GM12872 (cell line): ENCODE measurements around the gene PRSS50.

Experiments
- CTCF ChIP-seq: IDR thresholded peaks from 3 replicates; pipeline ENCODE4 v1.5.1; 2011; ENCODE audit warnings: low read depth, mild to moderate bottlenecking, low read length, moderate library complexity; ENCODE audit not compliant: insufficient read depth

PRSS50 gene

DNA sequence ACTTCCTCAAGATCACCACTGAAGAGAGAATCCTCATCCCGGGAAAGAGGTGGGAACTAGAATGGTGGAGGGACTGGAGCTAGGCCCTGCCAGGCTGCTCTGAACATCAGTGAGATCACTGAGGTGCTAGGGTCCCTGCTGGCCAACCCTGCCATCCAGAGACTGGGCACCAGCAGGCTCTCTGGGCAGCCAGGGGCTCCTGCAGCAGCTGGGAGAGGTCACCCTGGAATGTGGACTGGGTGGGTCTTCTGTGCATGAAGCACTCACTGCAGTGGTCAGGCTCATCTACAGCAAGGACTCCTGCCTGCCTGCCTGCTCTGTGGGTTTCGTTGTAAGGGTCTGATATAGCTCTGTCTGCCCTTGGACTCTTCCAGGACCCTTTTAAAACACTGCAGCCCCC lies 49.1 kb downstream of the PRSS50 start:
- TF ChIP-seq CTCF: no peak

- no peak for TF ChIP-seq CTCF
Observed at GRCh38 chr3:46668116-46668515, 49.6 kb downstream of the PRSS50 start.

GRCh38 chr3:46667657-46668056 lies 50.0 kb downstream of the PRSS50 start:
- no peak for TF ChIP-seq CTCF

DNA sequence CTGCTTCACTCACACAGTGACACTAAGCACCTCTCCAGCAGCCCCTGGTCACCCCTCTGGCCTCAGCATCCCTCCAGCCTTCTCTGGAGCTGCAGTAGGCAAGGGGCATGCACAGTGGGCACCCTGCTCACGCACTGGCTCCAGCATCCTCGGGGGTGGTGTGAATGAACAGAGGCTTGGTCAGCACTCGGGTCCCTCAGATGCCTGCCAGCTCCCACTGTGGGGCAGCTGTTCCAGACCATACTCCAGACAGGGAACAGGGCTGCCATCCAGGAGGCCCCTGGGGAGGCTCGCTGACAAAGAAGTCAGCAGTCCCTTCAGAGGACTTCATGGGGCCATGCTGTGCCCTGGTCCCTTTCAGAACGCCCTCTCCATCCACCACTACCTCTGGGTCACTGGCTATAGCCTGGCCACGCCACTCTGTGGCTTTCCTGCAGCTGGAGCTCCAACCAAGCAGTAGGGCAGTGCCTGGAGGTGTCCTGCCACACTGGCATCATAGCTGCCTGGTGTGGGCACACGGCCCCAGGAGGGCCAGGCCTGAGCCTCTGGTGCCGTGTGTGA lies 50.5 kb downstream of the PRSS50 start:
- no peak for TF ChIP-seq CTCF

- TF ChIP-seq CTCF: no peak
Observed at GRCh38 chr3:46666453-46666845, 51.2 kb downstream of the PRSS50 start.

DNA sequence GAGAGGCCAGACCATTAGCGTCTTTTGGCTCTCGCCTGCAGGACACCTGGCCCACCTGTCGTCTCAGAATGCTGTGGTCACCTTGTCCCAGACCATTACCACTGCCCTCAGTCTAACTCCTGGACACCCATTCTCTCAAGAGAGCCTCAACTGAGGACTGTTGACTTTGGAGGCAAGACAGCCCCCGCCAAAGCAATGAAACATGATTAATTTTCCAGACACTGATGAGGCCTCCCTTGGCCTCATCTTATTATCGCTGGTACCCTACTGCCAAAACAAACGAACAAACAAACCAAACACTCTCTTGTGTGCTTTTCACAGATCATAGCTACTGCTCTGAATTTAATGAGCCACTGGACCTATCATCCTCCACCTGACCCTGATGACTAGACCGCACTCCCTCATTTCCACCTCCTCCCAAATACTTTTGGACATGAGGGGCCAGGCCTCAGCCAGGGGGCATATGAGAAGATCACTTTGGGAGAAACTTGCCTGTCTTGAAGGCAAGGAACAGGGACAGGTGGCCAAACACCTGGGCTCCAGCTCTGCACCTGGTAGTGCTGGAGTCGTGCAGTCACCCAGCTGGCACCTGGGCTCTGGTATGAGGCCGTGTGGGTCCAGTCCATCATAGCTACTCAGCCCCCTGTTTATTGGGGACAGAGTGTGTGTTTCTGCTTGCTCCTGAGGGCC lies 51.8 kb downstream of the PRSS50 start:
- TF ChIP-seq CTCF: no peak

DNA sequence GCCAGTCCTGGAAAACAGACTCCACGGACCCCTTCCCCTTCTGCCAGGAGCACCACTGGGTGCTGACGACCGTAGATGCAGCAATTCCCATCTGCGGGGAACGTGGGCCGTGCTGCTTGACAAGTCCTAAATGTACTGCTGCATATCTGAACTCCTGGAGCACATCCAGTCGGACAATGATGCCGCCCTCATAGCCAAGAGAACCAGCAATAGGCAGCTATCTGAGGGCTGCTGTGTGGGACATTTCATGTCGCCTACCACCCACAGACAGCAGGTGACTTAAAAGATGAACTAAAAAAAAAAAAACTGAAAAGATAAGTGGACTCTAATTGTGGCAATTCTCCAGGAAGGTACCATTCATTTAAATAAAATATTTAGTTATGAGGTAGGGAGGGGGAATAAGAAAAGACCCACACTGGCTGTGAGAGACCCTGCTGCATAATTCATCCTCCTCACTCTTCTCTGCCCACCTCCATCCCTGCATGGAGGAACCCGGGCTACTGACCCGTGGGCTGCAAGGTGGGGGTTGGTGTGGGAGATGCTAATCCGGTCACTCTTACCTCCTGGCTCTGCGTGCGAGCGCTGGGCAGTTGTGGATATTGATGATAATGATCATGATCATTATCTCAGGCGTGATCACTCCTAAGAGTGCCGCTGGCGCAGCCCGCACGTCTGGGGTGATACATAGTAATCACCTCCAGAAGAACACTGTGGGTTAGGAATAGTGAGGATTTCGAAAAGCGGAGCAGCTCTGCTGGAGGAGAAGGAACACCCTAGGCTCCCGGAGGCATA lies 52.5 kb downstream of the PRSS50 start:
- no peak for TF ChIP-seq CTCF
